Measurements from ENCODE around the gene CEP128.
"Not testable (repeated sequence)": the region's sequence is repeated elsewhere in the genome, so short reads cannot be mapped to it uniquely, and the experiment has no call there.

DNA sequence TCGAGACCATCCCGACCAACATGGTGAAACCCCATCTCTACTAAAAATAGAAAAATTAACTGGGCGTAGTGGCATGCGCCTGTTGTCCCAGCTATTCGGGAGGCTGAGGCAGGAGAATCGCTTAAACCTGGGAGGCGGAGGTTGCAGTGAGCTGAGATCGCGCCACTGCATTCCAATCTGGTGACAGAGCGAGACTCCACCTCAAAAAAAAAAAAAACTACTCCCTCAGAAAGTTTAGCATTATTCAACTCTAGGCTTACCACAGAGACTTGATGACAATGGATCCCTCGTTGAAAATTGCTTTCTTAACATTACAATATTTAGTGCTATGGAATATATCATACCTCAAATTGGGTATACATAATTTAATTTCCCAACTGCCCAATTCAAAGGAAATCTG, 29.5 kb downstream of the CEP128 start:
- TF ChIP-seq, protein P1, sequence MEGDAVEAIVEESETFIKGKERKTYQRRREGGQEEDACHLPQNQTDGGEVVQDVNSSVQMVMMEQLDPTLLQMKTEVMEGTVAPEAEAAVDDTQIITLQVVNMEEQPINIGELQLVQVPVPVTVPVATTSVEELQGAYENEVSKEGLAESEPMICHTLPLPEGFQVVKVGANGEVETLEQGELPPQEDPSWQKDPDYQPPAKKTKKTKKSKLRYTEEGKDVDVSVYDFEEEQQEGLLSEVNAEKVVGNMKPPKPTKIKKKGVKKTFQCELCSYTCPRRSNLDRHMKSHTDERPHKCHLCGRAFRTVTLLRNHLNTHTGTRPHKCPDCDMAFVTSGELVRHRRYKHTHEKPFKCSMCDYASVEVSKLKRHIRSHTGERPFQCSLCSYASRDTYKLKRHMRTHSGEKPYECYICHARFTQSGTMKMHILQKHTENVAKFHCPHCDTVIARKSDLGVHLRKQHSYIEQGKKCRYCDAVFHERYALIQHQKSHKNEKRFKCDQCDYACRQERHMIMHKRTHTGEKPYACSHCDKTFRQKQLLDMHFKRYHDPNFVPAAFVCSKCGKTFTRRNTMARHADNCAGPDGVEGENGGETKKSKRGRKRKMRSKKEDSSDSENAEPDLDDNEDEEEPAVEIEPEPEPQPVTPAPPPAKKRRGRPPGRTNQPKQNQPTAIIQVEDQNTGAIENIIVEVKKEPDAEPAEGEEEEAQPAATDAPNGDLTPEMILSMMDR (IDR thresholded peaks at IDR 0.05), result not testable (repeated sequence)
- not testable (repeated sequence) for TF ChIP-seq POLR2A (IDR thresholded peaks at IDR 0.05)

All from thyroid gland (tissue), 4 donors.